Measurements from ENCODE around the gene PHB1.
"Not testable (repeated sequence)": the region's sequence is repeated elsewhere in the genome, so short reads cannot be mapped to it uniquely, and the experiment has no call there.

The PHB1 gene

GRCh38 chr17:49406421-49407061 is 8.1 kb downstream of the PHB1 start:
- DNase-seq (ENCODE audit: low read depth in 1 of 2, low spot score in 1 of 2) = no peak

DNA sequence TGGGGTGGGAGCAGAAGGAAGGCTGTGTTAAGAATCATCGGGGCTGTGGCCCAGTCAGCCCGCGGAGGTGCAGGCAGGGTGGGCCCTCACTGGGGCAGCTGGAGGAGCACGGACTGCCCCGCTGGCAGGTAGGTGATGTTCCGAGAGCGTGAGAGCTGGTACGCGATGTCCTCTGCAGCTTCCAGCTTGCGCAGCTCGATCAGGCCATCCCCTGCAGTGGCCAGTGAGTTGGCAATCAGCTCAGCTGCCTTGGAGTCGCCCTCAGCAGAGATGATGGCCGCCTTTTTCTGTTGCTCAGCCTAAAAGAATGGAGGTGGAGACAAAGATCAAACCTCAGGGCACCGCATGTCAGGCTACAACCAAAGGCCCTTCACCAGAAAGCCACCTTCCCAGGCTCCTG is 9.8 kb downstream of the PHB1 start:
- no peak for DNase-seq (ENCODE audit: low read depth in 1 of 2, low spot score in 1 of 2)

DNA sequence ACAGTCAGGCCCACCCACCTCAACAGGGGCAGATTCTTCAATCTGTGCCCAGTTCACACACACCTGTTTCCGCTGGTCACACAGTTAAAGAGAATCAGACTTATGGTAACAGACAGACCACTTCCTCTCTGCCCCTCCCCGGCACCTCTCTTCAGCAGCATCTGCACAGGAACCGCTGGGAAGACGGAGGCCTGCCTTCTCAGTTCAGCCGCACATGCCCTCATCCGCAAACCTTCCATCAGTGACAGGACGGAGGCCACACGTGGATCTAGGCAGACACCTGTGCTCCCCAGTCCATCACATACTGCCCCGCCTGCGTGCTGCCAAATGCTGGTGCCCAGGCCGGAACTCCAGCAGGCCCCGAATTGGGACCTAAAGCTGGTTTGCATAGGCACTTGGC is 10.3 kb downstream of the PHB1 start:
- DNase-seq (ENCODE audit: low read depth in 1 of 2, low spot score in 1 of 2) = no peak

- DNase-seq (ENCODE audit: low read depth in 1 of 2, low spot score in 1 of 2) = no peak
Measured at GRCh38 chr17:49403514-49404289, 11.0 kb downstream of the PHB1 start.

GRCh38 chr17:49402706-49403105 is 12.0 kb downstream of the PHB1 start:
- DNase-seq (ENCODE audit: low read depth in 1 of 2, low spot score in 1 of 2) = no peak

DNA sequence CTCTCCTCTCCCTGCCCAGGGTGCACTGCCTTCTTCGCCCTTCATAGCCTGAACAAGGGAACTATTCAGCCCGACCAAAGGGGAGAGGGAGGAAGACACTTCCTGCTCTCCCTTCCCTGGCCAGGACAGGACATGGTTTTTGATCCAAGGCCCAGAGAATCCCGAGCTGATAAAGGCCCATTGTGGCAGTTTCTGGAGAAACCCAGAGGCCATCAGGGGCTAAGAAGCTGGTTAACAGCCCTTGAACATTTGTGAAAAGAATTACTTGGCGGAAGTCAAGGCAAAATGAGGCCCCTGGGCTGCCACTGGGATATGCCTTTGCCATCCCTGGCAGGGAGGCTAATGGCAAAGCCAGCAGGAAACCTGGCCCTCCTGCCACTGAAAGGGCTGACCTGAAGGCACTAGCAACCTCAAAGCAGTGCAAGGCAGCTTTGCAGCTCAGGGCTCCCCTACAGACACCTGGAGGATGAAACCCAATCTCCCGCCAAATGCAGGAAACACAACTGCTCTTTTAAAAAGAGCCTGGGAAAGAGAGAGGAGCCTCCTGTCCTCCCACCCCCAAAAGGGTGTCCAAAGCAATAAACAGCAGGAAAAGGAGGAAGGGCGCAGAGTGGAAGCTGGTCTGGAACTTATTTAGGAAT is 12.6 kb downstream of the PHB1 start:
- no peak for DNase-seq (ENCODE audit: low read depth in 1 of 2, low spot score in 1 of 2)

DNA sequence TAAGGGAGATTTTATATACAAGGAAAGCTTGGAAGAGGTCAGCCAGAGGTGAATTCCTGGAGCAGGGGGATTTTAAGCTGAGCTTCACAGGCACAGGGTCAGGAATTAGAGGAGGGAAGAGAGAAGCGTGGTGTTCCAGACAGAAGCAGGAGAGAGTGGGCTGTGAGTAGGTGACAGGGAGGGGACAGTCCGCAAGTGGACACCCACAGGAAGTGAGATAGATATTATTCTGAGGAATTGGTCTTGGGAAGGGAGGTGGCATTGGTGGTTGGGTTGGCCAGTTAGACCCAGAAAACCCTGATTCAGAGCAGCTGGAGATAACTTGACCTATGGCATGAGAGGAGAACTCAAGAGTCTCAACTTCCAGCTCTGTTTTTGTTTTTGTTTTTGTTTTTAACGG is 14.7 kb downstream of the PHB1 start:
- no peak for DNase-seq (ENCODE audit: low read depth in 1 of 2, low spot score in 1 of 2)

GRCh38 chr17:49397586-49397985 is 17.1 kb downstream of the PHB1 start:
- no peak for DNase-seq (ENCODE audit: low read depth in 1 of 2, low spot score in 1 of 2)

- DNase-seq (ENCODE audit: low read depth in 1 of 2, low spot score in 1 of 2) = no peak
Measured at GRCh38 chr17:49393491-49394255, 21.0 kb downstream of the PHB1 start.

DNA sequence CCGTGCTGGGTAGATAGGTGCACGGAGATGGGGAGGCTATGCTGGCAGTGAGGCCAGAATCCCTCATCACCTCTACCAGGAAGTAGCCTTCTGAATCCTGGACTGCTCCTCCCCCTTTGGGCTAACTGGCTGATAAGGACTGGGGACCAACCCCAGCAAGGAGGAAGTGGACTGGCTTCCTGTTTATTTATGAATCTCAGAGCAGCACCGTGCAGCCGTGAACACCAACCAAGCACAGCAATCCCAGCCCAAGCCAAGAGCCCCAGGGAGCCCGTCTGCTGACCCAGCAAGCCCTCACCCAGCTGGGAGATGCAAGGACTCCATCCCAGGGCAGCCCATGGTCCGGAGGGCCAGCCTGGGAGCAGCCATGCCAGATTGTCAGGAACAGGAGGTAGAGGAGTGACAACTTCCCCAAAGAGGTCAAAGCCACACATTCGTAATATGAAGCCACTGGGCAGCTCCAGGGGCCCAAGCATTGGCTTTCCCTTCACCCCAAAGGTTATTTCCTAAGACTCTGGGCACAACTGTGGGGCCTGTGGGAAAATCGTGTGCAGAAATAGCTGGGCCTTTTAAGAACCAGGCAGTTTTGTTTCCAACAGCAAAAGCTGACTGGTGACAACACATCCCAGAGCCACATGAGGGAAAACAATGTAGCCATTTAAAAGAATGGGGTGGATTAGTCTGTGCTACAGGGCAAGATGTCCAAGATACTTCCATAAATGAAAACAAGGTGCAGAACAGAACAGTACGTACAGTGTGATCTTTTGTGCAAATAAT is 23.9 kb downstream of the PHB1 start:
- DNase-seq (ENCODE audit: low read depth in 1 of 2, low spot score in 1 of 2) = no peak

DNA sequence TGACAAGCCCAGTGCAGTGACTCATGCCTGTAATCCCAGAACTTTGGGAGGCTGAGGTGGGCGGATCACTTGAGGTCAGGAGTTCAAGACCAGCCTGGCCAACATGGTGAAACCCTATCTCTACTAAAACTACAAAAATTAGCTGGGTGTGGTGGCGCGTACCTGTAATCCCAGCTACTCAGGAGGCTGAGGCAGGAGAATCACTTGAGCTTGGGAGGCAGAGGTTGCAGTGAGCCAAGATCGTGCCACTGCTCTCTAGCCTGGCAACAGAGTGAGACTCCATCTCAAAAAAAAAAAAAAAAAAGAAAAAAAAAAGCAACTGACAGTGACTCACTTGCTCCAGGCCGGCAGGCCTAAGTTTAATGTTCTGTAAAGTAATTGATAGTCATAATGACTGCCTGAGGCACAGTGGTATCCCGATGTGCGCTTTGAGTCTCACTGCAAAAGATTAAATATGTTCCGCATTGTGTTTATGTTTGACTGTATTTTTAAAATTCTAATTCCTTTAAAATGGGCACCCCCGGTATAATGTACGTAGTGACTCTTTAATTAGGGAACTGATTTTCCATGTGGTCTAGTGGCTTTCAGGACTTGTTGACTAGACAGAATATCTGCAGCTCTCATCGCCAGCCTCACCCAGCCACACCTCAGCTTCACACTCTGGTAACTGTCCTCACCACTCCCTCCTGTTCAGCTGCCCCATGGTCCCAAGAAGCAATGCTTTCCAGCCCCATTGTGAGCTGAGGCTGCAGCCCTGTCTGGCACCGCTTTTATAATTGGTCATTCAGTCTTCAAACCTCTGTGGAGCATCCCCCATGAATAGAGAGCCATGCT is 25.0 kb downstream of the PHB1 start:
- not testable (repeated sequence) for DNase-seq (ENCODE audit: low read depth in 1 of 2, low spot score in 1 of 2)

- DNase-seq (ENCODE audit: low read depth in 1 of 2, low spot score in 1 of 2) = no peak
Measured at GRCh38 chr17:49388692-49389513, 25.8 kb downstream of the PHB1 start.

- no peak for DNase-seq (ENCODE audit: low read depth in 1 of 2, low spot score in 1 of 2)
Measured at GRCh38 chr17:49388290-49388640, 26.4 kb downstream of the PHB1 start.

DNA sequence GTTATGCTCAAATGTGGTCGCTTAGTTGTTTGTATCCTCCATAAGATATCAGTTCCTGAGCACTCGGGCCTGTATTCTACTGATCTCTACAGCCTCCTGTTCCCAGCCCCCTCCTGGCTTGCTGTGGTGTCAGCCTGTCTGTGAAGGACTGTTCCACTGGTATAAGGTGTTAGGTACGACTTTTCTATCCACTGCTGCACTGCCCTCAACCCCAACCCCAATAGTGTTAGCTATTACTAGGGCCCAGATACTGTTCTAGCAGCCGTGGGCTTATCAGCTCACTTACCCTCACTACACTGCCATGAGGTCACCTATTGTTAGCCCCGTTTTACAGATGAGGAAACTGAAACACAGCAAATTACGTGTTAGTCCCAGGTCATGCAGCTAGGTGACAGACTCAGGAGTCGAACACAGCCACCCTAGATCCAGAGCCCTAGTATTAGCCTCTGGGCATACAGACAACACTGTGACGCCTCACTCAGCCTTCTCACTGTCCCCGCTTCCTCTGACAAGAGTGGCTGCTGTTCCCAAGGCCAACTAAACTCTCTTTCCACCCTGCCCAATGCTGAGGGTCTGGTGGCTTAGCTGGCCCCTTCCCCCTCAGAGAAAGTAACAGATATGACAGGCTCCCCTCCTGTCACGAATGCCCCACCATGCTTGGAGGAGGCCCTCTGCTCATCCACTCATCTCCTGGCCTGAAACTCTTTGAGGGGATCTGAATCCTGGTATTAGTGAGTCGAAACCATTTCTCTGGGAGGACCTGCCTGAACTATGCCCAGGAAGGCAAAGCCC is 27.0 kb downstream of the PHB1 start:
- no peak for DNase-seq (ENCODE audit: low read depth in 1 of 2, low spot score in 1 of 2)

DNA sequence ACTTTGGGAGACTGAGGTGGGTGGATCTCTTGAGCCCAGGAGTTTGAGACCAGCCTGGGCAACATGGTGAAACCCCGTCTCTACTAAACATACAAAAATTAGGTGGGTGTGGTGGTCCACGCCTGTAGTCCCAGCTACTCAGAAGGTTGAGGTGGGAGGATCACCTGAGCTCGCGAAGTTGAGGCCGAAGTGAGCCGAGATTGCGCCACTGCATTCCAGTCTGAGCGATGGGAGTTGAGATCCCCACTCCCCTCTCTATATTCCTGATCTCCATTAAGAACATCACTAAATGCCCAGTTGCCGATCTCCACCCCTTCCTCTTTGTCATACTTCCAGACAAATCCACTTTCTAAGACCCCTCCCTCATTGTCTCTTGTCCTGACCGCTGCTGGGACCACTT is 28.3 kb downstream of the PHB1 start:
- DNase-seq (ENCODE audit: low read depth in 1 of 2, low spot score in 1 of 2) = no peak

DNA sequence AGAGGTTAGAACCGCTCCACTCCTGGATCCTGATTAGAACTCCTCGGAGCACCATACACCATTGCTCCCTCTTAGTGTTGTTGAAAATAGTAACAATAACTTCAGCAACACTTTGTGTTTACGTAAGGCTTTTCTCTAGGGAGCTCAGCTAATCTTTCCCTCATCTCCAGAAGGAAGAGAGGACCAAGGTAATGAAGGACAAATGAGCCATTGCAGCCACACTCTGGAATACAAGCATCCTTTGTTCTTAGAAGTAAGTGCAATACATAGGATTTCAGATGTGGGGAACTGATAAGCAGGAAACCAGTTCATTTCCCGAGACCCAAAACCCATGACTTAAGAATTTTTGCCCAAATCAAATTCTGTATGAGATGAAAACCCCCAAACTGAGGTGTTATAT is 29.7 kb downstream of the PHB1 start:
- no peak for DNase-seq (ENCODE audit: low read depth in 1 of 2, low spot score in 1 of 2)

GRCh38 chr17:49383060-49383459 is 31.6 kb downstream of the PHB1 start:
- DNase-seq (ENCODE audit: low read depth in 1 of 2, low spot score in 1 of 2) = no peak

- no peak for DNase-seq (ENCODE audit: low read depth in 1 of 2, low spot score in 1 of 2)
Measured at GRCh38 chr17:49382556-49382955, 32.1 kb downstream of the PHB1 start.

Data from activated T-helper 1 cell treated with anti-CD3 and anti-CD28 coated beads, Interleukin-2, amount 50 U/mL, for 16 hours (primary cell).